Astrocyte (in vitro differentiated cells and primary cell): ENCODE data around the gene ZFHX3.

ENCODE experiments used
- EZH2 ChIP-seq: IDR thresholded peaks from 2 replicates; pipeline ENCODE4 v1.6.1; 2012; ENCODE audit warnings: mild to moderate bottlenecking, low read length, inconsistent platforms; ENCODE audit not compliant: insufficient read depth
- TF ChIP-seq, protein P1 (sequence below): IDR thresholded peaks from 2 replicates; pipeline ENCODE4 v1.5.1; 2011; ENCODE audit warnings: low read depth, mild to moderate bottlenecking, inconsistent platforms, low read length, moderate library complexity; ENCODE audit not compliant: insufficient read depth

DNA sequence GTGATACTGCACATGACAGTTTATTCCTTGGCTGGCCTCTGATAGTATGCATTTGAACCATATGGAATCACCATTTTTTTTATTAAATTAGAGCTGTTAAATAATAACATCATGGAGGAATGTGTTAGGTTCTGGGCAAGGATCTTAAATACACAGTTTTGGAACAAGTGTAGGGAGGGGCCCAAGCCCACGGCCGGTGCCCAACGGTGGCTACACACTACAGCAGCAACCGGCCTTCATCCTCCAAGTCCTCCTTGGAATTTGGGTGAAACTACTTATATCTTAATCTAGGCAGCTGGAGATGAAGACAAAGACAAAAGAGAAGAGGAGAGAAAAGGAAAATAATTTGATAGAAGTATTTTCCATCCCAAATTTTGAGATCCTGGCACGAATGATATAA lies 35.6 kb downstream of the ZFHX3 start:
- no peak for TF ChIP-seq EZH2
- TF ChIP-seq, protein P1, sequence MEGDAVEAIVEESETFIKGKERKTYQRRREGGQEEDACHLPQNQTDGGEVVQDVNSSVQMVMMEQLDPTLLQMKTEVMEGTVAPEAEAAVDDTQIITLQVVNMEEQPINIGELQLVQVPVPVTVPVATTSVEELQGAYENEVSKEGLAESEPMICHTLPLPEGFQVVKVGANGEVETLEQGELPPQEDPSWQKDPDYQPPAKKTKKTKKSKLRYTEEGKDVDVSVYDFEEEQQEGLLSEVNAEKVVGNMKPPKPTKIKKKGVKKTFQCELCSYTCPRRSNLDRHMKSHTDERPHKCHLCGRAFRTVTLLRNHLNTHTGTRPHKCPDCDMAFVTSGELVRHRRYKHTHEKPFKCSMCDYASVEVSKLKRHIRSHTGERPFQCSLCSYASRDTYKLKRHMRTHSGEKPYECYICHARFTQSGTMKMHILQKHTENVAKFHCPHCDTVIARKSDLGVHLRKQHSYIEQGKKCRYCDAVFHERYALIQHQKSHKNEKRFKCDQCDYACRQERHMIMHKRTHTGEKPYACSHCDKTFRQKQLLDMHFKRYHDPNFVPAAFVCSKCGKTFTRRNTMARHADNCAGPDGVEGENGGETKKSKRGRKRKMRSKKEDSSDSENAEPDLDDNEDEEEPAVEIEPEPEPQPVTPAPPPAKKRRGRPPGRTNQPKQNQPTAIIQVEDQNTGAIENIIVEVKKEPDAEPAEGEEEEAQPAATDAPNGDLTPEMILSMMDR = no peak
